HG03103 (cell line): ENCODE results near the gene TM7SF3.
"Not testable (repeated sequence)": the region's sequence is repeated elsewhere in the genome, so short reads cannot be mapped to it uniquely, and the experiment has no call there.

Source experiments
- ATAC-seq: cut with Tn5 transposase; IDR thresholded peaks from one replicate; pipeline ENCODE4 v1.9.1; 2021; ENCODE audit warnings: low read depth; ENCODE audit not compliant: unreplicated experiment

TM7SF3 gene

DNA sequence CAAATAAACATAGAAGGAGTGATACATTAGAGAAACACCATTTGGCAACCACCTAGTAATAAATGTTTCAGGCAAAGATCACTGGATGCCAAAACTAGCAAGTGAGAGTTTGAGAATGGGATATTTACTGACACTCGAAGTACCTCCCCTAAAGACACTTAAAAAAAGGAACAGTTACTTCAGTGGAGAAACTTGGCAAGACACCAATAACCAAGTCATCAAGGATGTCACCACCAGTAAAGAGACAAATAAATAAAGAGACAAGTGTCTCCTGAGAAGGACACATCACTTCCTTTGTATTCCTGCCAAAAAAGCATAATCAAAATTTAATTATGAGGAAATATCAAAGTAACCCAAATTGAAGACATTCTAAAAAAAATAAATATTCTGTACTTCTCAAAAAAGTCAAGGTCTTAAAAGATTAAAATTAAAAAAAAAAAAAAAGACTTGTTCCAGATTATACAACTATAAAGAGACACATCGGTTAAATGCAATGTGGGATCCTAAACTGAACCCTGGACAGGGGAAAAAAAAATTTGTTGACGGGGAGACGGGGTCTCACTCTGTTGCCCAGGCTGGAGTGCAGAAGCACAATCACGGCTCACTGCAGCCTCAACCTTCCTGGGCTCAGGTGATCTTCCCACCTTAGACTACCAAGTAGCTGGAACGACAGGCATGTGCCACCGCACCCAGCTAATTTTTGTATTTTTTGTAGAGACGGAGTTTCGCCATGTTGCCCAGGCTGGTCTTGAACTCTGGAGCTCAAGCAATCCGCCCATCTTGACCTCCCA is 26.4 kb downstream of the TM7SF3 start:
- no peak for ATAC-seq

- no peak for ATAC-seq
Observed at GRCh38 chr12:26982866-26983265, 31.3 kb downstream of the TM7SF3 start.

DNA sequence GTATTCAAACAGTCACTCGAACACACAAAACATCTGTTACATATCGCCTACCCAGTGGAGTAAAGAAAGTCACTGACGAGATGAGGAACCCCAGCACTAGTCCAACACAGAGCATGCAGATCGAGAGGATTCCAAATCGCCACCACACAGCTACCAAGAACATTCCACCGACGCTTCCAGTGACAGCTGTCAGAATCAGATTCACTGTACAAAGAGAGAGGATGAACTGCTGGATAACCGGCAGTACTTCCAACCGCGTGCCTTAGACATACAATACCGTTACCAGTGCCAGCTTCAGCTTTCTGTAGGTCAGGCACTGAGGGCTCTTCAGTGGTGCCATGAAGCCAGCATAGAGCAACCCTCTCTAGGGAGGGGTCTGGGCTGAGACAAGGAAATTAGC is 34.5 kb downstream of the TM7SF3 start:
- no peak for ATAC-seq

DNA sequence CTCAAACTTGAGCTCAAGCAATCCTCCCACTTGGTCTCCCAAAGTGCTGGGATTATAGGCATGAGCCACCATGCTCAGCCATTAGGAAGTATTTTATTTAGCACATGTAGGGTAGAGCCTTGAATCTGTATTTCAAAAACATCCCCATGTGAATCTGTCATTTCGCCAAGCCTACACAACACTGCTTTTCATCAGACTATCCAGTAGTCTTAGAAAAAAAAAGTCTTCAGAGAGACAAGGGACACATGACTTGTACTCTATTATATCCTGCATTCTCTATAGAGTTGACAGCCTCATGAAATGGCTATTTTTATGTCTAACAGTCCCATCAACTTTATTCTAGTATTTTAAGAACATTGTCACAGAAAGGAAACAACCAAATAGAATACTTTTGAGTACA is 35.4 kb downstream of the TM7SF3 start:
- ATAC-seq: no peak

DNA sequence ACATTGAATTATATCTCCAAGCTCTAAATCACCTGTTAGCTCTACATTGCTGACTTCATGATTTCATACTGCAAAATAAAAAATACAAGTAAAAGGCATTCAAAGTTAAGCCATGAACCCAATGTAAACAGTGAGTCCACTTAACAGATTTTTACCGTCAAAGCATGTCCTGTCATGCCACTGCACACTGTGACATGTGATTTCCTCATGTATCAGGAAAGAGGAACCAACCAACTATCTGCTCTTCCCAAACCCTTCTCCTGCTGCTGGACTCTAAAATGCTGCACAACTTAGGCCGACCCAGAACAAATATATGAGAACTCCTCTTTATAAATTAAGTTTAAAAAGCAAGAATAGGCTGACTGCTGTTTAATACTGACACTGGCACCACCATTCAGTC is 37.5 kb downstream of the TM7SF3 start:
- no peak for ATAC-seq

- ATAC-seq: peak; percentile 93
Observed at GRCh38 chr12:26971963-26972362, 42.2 kb downstream of the TM7SF3 start.

GRCh38 chr12:26970136-26970535 is 44.0 kb downstream of the TM7SF3 start:
- no peak for ATAC-seq

DNA sequence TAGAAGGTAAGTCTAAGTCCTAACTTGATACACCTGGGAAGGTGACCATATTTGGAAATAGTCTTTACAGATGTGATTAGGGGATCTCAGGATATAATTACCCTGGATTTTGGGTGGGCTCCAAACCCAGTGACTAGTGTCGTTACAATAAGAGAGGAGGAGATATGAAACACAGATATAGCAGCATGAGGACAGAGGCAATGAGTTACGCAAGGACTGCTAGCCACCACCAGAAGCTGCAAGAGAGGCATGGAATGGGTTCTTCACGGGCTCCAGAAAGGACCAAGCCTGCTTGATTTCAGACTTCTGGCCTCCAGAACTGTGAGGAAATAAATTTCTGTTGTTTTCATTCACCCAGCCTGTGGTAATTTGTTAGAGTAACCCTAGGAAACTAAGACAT is 47.3 kb downstream of the TM7SF3 start:
- ATAC-seq: no peak

- ATAC-seq: no peak
Observed at GRCh38 chr12:26963413-26963812, 50.8 kb downstream of the TM7SF3 start.

DNA sequence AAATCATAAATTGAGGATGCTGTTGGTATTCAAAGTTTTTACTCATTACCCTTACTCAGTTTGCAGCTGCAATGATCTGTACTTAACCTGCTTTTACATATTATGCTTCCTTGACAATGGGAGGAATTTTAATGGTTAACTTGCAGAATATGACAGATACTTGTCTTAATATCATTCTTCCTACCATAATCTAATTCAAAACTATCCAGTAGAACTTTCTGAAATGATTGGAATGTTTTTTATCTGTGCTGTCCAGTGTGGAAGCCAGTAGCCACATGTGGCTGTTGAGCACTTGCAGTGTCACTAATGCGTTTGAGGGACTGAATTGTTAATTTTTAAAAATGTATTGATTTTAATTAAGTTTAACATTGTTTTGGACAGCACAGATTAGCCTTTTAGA is 52.4 kb downstream of the TM7SF3 start:
- no peak for ATAC-seq

- ATAC-seq: not testable (repeated sequence)
Observed at GRCh38 chr12:26961391-26961790, 52.8 kb downstream of the TM7SF3 start.

- no peak for ATAC-seq
Observed at GRCh38 chr12:26954027-26954426, 60.2 kb downstream of the TM7SF3 start.

DNA sequence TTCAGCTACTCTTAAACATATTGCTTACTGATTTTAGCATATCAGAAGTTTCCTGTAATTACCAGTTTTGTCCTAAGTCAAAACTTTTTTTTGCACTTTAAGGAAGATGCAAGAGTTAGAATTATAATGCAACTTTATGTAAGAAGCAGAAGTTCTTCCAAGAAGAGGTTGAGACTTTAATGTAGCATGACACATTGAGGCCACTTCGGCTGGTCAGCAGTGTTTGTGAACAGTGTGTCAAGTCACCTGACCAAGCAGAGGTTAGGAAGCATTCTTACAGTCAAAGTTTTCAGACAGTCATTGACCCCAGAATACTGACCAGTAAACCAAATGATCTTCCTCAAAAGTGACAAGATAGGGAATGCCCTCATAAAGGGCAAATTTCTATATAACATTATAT is 60.7 kb downstream of the TM7SF3 start:
- no peak for ATAC-seq

DNA sequence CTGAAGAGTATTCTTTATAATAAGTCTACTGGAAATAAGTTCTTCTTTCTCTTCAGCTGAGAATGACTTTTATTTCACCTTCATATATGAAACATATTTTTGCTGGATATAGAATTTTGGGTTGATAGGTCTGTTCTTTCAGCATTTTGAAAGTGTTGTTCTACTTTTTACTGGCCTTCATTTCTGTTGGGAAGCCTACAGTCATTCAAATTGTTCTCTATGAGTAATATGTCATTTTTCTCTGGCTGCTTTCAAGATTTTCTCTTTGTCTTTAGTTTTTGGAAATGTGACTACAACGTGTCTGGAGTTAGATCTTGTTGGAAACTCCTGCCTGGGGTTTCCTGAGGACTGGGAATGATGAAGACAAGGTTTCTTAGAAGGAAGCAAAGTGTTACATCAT is 65.9 kb downstream of the TM7SF3 start:
- ATAC-seq: no peak

GRCh38 chr12:26941215-26941594 is 73.0 kb downstream of the TM7SF3 start:
- no peak for ATAC-seq

GRCh38 chr12:26940516-26941214 is 73.5 kb downstream of the TM7SF3 start:
- ATAC-seq: no peak

GRCh38 chr12:26939953-26940352 is 74.2 kb downstream of the TM7SF3 start:
- no peak for ATAC-seq

DNA sequence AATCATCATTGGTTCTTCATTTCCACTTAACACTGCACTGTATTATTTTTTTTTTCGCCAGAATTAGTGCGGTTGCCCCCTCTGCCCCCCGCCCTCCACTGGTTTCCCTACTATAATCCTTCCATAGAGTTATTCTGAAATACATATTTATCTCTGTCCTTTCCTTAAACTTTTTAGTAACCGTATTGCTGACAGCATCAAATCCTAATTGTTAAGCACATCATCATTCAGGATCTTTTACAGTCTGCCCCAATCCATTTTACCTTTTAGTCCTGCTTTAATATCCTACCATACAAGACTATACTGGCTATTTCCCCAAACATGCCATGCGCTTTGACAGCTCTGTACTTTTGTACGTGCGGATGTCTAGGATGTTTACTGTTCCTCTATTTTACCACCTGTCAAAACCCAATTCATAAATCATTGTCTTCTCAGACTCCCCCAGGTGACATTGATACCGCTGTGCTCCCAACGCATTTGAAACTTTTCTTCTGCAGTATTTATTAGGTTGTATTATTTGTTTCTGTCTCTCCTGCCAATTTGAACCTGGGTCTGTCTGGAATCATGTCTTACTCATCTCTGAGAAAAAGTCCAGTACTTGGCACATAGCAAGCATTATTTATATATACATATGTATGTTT is 74.9 kb downstream of the TM7SF3 start:
- ATAC-seq: no peak

DNA sequence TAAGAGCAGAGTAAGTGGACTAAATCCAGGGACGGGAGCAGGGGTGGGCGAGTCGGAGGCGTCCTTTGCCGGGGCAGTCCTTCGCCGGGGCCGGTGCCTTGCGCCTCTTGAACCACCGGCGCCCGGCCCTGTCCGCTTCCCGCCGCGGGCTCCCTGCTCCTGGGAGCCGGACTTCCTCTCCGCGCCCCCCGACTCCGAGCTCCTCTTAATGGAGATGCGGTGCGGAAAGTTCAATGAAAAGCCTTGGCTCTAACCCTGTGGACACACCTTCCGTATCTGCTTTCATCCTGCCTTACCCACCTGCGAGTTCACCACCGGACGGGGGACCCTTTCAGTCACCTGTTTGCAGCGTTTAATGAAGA is 75.5 kb downstream of the TM7SF3 start:
- no peak for ATAC-seq

- ATAC-seq: peak; percentile 82
Observed at GRCh38 chr12:26937863-26938700, 76.1 kb downstream of the TM7SF3 start, which contains the start of the genes FGFR1OP2 and INTS13. TSS of gene FGFR1OP2 (plus strand) at chr12:26938470. CDS start at chr12:26954159, 15,689 bp downstream. TSS of gene INTS13 (minus strand) at chr12:26937981. CDS start at chr12:26936803, 1,178 bp downstream.

- ATAC-seq: no peak
Observed at GRCh38 chr12:26937443-26937862, 76.7 kb downstream of the TM7SF3 start.
